Ishikawa (cell line): Measurements from ENCODE around the gene GLS2.

ENCODE experiments used
- CEBPB ChIP-seq: IDR thresholded peaks from 2 replicates; pipeline ENCODE4 v1.6.1; 2012
- EGR1 ChIP-seq: IDR thresholded peaks from 2 replicates; pipeline ENCODE4 v1.6.1; 2012
- EP300 ChIP-seq: IDR thresholded peaks from 2 replicates; pipeline ENCODE4 v1.6.1; 2012; ENCODE audit warnings: borderline replicate concordance
- FOXM1 ChIP-seq: IDR thresholded peaks from 2 replicates; pipeline ENCODE4 v1.6.1; 2012; ENCODE audit warnings: low read depth, borderline replicate concordance
- TCF12 ChIP-seq: IDR thresholded peaks from 2 replicates; pipeline ENCODE4 v1.6.1; 2012; ENCODE audit warnings: low read depth
- TF ChIP-seq, protein P1 (sequence below): IDR thresholded peaks from 2 replicates; pipeline ENCODE4 v1.6.1; 2012

DNA sequence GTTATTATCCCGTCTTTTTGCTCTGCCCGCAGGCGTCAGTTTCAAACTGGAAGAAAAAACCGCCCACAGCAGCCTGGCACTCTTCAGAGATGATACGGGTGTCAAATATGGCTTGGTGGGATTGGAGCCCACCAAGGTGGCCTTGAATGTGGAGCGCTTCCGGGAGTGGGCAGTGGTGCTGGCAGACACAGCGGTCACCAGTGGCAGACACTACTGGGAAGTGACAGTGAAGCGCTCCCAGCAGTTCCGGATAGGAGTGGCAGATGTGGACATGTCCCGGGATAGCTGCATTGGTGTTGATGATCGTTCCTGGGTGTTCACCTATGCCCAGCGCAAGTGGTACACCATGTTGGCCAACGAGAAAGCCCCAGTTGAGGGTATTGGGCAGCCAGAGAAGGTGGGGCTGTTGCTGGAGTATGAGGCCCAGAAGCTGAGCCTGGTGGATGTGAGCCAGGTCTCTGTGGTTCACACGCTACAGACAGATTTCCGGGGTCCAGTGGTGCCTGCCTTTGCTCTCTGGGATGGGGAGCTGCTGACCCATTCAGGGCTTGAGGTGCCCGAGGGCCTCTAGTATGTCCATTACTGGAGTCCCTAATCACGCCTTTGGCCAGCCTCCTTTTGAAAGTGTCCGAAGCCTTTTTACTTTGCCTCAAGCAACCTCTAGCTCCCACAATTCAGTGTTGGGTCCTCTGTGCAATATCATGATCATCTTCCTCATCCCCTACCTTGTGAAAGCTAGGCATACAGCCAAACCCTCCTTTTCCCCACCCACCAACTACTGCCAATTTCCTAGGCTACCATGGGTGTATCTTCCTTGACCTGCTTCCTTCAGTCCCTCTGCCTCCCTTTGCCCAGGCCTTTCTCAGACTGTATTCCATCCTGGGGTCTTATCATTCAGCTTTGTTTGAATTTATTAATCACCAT lies 18.7 kb downstream of the GLS2 start:
- no peak for TF ChIP-seq FOXM1
- no peak for TF ChIP-seq EP300
- TF ChIP-seq, protein P1, sequence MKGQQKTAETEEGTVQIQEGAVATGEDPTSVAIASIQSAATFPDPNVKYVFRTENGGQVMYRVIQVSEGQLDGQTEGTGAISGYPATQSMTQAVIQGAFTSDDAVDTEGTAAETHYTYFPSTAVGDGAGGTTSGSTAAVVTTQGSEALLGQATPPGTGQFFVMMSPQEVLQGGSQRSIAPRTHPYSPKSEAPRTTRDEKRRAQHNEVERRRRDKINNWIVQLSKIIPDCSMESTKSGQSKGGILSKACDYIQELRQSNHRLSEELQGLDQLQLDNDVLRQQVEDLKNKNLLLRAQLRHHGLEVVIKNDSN: no peak
- TF ChIP-seq EGR1: no peak
- TF ChIP-seq TCF12: no peak
- no peak for TF ChIP-seq CEBPB
